ENCODE data around the gene FAF1. TPM values are rescaled to one million over a fixed set of nuclear protein-coding genes. Genes with fewer than 3 reads are reported as not detected.

Gene FAF1
- total and polyA plus RNA-seq, 2 donors (not counting 3 experiments of a cell fraction or from before 2014, with no cell fraction given), result 9.0 to 57.6 TPM

DNA sequence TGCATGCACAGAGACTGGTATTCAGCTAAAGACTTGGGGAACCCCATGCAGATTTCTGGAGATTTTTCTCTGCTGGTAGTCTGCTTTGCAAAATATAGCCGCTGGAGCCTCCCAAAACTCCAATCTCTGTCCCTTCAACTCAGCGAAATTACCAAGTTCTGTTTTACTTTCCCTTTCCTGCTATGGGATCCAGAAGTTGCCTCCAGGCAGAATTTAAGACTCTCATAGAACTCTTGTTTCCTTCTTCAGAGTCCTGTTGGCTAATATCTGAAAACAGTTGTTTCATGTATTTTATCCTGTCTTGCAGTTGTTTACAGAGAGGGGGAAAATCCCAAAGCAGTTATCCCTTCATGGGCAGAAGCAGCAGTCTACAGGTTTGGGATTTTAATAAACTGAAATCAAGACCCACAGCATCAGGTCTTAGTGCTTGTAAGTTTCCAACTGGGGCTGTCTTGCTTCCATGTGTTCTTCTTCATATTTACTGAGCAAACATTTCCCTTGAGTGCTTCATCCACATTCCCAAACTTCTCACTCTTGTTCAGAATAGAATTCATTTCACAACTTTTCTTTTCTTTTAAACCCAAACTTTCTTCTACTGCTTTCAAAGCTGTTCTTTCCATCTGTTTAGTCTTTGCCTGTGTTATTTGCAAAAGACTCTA is 315.5 kb downstream of the FAF1 start:
- Histone ChIP-seq H2AFZ (ENCODE audit: low read depth, low read length) (no peak overlapping the region), H4K20me1 (replicated peaks; ENCODE audit: control insufficient read depth, extremely low read depth, insufficient read depth, low read length) (no peaks in the 10 kb centered on the region), H3K9ac (replicated peaks; ENCODE audit: extremely low read depth, insufficient read depth, low read length) (no peak overlapping the region), H3K4me3 (replicated peaks in 1 of 3; ENCODE audit: insufficient read depth in 1 of 3, low read depth in 1 of 3, low read length in 3 of 3) (no peak overlapping the region), H3K27me3 (ENCODE audit: control insufficient read depth in 2 of 2, insufficient read depth in 2 of 2, low read length in 2 of 2) (no peaks in the 10 kb centered on the region), H3K79me2 (ENCODE audit: control insufficient read depth, insufficient read depth, low read length) (no peaks in the 10 kb centered on the region), H3K9me3 (replicated peaks; ENCODE audit: control insufficient read depth, insufficient read depth, low read length) (no peaks in the 10 kb centered on the region), H3K9me1 (replicated peaks; ENCODE audit: control insufficient read depth, extremely low read depth, insufficient read depth, low read length) (no peaks in the 10 kb centered on the region), H3K27ac (ENCODE audit: insufficient read depth, low read depth, low read length) (no peak overlapping the region), H3K4me2 (ENCODE audit: insufficient read depth, low read length) (no peak overlapping the region), H3K4me1 (ENCODE audit: control insufficient read depth, extremely low read depth, insufficient read depth, low read length) (no peaks in the 10 kb centered on the region), H3K36me3 (ENCODE audit: control insufficient read depth in 2 of 2, extremely low read depth in 1 of 2, insufficient read depth in 2 of 2, low read length in 2 of 2) (no peaks in the 10 kb centered on the region)
- TF ChIP-seq EZH2 (IDR thresholded peaks at IDR 0.05; ENCODE audit: borderline replicate concordance, low read depth, low read length, severe bottlenecking) (no peak), JUN (IDR thresholded peaks at IDR 0.05; ENCODE audit: borderline replicate concordance, insufficient read depth, insufficient read length, low read depth) (no peak)
- DNase-seq (ENCODE audit: low read depth, low spot score), result no peak
- BruUV-seq (replicated peaks), result no TSS peak
- ChIA-PET CTCF (interaction anchor here (1.1 to 1.5 kb wide), 3 partner anchors 41 to 59 kb away, joined by 3 to 4 read pairs (median 4); no protein-coding TSS in a partner anchor), POLR2A (no interaction called here)
- dilution Hi-C loops (cut with MboI; ENCODE audit: extremely low pct_ligation_motif_present, low sequenced_read_pairs) (no loop called here), intact Hi-C loops (cut with micrococcal nuclease) (no loop called here)
- peak; percentile 46 for FAIRE-seq

DNA sequence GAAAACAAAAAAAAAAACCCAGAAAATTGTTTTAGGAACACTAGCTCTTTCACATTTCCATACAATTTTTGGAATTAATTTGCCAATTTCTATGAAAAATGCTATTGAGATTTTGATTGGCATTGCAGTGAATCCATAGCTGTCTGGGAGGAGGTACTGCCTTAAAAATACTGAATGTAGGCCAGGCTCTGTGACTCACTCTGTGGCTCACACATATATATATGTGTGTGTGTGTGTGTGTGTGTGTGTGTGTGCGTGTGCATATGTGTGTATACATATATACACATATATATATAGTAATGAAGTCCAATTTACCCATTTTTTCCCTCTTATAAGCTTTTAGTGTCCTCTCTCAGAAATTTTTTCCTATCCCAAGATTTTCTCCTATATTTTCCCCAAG is 322.6 kb downstream of the FAF1 start:
- Histone ChIP-seq H4K20me1 (replicated peaks; ENCODE audit: control insufficient read depth, extremely low read depth, insufficient read depth, low read length) (no peaks in the 10 kb centered on the region), H3K27ac (ENCODE audit: insufficient read depth, low read depth, low read length) (no peak overlapping the region), H3K9me3 (replicated peaks; ENCODE audit: control insufficient read depth, insufficient read depth, low read length) (no peaks in the 10 kb centered on the region), H3K9ac (replicated peaks; ENCODE audit: extremely low read depth, insufficient read depth, low read length) (no peak overlapping the region), H3K36me3 (ENCODE audit: control insufficient read depth in 2 of 2, extremely low read depth in 1 of 2, insufficient read depth in 2 of 2, low read length in 2 of 2) (no peaks in the 10 kb centered on the region), H3K79me2 (ENCODE audit: control insufficient read depth, insufficient read depth, low read length) (no peaks in the 10 kb centered on the region), H3K4me3 (replicated peaks in 1 of 3; ENCODE audit: insufficient read depth in 1 of 3, low read depth in 1 of 3, low read length in 3 of 3) (no peak overlapping the region), H3K4me1 (ENCODE audit: control insufficient read depth, extremely low read depth, insufficient read depth, low read length) (no peaks in the 10 kb centered on the region), H3K4me2 (ENCODE audit: insufficient read depth, low read length) (no peak overlapping the region), H2AFZ (ENCODE audit: low read depth, low read length) (no peak overlapping the region), H3K9me1 (replicated peaks; ENCODE audit: control insufficient read depth, extremely low read depth, insufficient read depth, low read length) (no peaks in the 10 kb centered on the region), H3K27me3 (ENCODE audit: control insufficient read depth in 2 of 2, insufficient read depth in 2 of 2, low read length in 2 of 2) (no peaks in the 10 kb centered on the region)
- ChIA-PET POLR2A (no interaction called here), CTCF (interaction anchor here (1.0 to 1.6 kb wide), 2 partner anchors 67 to 555 kb away, joined by 3 read pairs; no protein-coding TSS in a partner anchor)
- DNase-seq (ENCODE audit: low read depth, low spot score) (no peak), FAIRE-seq (no peak)
- dilution Hi-C loops (cut with MboI; ENCODE audit: extremely low pct_ligation_motif_present, low sequenced_read_pairs) (no loop called here), intact Hi-C loops (cut with micrococcal nuclease) (no loop called here)
- no TSS peak for BruUV-seq (replicated peaks)
- TF ChIP-seq, protein P1, sequence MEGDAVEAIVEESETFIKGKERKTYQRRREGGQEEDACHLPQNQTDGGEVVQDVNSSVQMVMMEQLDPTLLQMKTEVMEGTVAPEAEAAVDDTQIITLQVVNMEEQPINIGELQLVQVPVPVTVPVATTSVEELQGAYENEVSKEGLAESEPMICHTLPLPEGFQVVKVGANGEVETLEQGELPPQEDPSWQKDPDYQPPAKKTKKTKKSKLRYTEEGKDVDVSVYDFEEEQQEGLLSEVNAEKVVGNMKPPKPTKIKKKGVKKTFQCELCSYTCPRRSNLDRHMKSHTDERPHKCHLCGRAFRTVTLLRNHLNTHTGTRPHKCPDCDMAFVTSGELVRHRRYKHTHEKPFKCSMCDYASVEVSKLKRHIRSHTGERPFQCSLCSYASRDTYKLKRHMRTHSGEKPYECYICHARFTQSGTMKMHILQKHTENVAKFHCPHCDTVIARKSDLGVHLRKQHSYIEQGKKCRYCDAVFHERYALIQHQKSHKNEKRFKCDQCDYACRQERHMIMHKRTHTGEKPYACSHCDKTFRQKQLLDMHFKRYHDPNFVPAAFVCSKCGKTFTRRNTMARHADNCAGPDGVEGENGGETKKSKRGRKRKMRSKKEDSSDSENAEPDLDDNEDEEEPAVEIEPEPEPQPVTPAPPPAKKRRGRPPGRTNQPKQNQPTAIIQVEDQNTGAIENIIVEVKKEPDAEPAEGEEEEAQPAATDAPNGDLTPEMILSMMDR (IDR thresholded peaks at IDR 0.05; ENCODE audit: extremely low read depth in 1 of 2, insufficient read depth in 1 of 2, low read depth in 1 of 2, low read length in 2 of 2), result no peak
- TF ChIP-seq, protein P2, sequence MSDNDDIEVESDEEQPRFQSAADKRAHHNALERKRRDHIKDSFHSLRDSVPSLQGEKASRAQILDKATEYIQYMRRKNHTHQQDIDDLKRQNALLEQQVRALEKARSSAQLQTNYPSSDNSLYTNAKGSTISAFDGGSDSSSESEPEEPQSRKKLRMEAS (IDR thresholded peaks at IDR 0.05; ENCODE audit: insufficient read depth, insufficient read length), result no peak
- TF ChIP-seq JUN (IDR thresholded peaks at IDR 0.05; ENCODE audit: borderline replicate concordance, insufficient read depth, insufficient read length, low read depth), result no peak
- TF ChIP-seq FOS (IDR thresholded peaks at IDR 0.05; ENCODE audit: borderline replicate concordance, insufficient read depth, low read length), result no peak
- TF ChIP-seq POLR2A (IDR thresholded peaks at IDR 0.05; ENCODE audit: low read depth, low read length), result no peak
- no peak for TF ChIP-seq MYC (IDR thresholded peaks at IDR 0.05; ENCODE audit: low read depth, low read length)
- no peak for TF ChIP-seq GATA2 (IDR thresholded peaks at IDR 0.05; ENCODE audit: insufficient read depth, insufficient read length, low read depth, low read length)
- no peak for TF ChIP-seq POLR2AphosphoS5 (IDR thresholded peaks at IDR 0.05; ENCODE audit: insufficient read depth, low read depth, low read length)
- TF ChIP-seq EZH2 (IDR thresholded peaks at IDR 0.05; ENCODE audit: borderline replicate concordance, low read depth, low read length, severe bottlenecking), result no peak
